GM18508 (cell line): Measurements from ENCODE around the gene SPOP.
"Not testable (repeated sequence)": the region's sequence is repeated elsewhere in the genome, so short reads cannot be mapped to it uniquely, and the experiment has no call there.

Experiments used
- ATAC-seq: cut with Tn5 transposase; IDR thresholded peaks from one replicate; pipeline ENCODE4 v1.9.1; 2021; ENCODE audit warnings: moderate number of reproducible peaks; ENCODE audit not compliant: insufficient read depth, unreplicated experiment

Gene SPOP

GRCh38 chr17:49664706-49665211 lies 13.1 kb downstream of the SPOP start:
- ATAC-seq = no peak

GRCh38 chr17:49659661-49660382 lies 18.1 kb downstream of the SPOP start:
- no peak for ATAC-seq

GRCh38 chr17:49656247-49656646 lies 21.6 kb downstream of the SPOP start:
- no peak for ATAC-seq

GRCh38 chr17:49647256-49647585 lies 30.7 kb downstream of the SPOP start:
- ATAC-seq = no peak

- ATAC-seq = no peak
These were observed 31.3 kb downstream of the SPOP start for GRCh38 chr17:49646391-49647255.

- ATAC-seq = not testable (repeated sequence)
These were observed 31.9 kb downstream of the SPOP start for GRCh38 chr17:49646056-49646390.

GRCh38 chr17:49645654-49646053 lies 32.2 kb downstream of the SPOP start:
- no peak for ATAC-seq

- ATAC-seq = no peak
These were observed 37.3 kb downstream of the SPOP start for GRCh38 chr17:49640556-49640955.

- ATAC-seq = no peak
These were observed 39.1 kb downstream of the SPOP start for GRCh38 chr17:49638818-49639217.

GRCh38 chr17:49637739-49638138 lies 40.2 kb downstream of the SPOP start:
- no peak for ATAC-seq

GRCh38 chr17:49637050-49637449 lies 40.8 kb downstream of the SPOP start:
- no peak for ATAC-seq

- no peak for ATAC-seq
These were observed 42.8 kb downstream of the SPOP start for GRCh38 chr17:49635121-49635520.

GRCh38 chr17:49634485-49634860 lies 43.4 kb downstream of the SPOP start:
- no peak for ATAC-seq

GRCh38 chr17:49633762-49634484 lies 44.0 kb downstream of the SPOP start:
- ATAC-seq = no peak

GRCh38 chr17:49633250-49633649 lies 44.6 kb downstream of the SPOP start:
- ATAC-seq = no peak

- ATAC-seq = no peak
These were observed 45.7 kb downstream of the SPOP start for GRCh38 chr17:49632201-49632600.

GRCh38 chr17:49631496-49631895 lies 46.4 kb downstream of the SPOP start:
- no peak for ATAC-seq

GRCh38 chr17:49630113-49630900 lies 47.6 kb downstream of the SPOP start:
- ATAC-seq = no peak

GRCh38 chr17:49629447-49629846 lies 48.5 kb downstream of the SPOP start:
- ATAC-seq = no peak

- no peak for ATAC-seq
These were observed 53.0 kb downstream of the SPOP start for GRCh38 chr17:49624896-49625295.
